EL (cell line): Measurements from ENCODE around the gene SART3.
A peak's percentile ranks its signal among the peaks of the same experiment; 100 is the strongest.
"Not testable (repeated sequence)": the region's sequence is repeated elsewhere in the genome, so short reads cannot be mapped to it uniquely, and the experiment has no call there.

Experiments used
- DNase-seq: peaks from one replicate; pipeline ENCODE4 v3.0.0-alpha.2; 2016

SART3 gene

DNA sequence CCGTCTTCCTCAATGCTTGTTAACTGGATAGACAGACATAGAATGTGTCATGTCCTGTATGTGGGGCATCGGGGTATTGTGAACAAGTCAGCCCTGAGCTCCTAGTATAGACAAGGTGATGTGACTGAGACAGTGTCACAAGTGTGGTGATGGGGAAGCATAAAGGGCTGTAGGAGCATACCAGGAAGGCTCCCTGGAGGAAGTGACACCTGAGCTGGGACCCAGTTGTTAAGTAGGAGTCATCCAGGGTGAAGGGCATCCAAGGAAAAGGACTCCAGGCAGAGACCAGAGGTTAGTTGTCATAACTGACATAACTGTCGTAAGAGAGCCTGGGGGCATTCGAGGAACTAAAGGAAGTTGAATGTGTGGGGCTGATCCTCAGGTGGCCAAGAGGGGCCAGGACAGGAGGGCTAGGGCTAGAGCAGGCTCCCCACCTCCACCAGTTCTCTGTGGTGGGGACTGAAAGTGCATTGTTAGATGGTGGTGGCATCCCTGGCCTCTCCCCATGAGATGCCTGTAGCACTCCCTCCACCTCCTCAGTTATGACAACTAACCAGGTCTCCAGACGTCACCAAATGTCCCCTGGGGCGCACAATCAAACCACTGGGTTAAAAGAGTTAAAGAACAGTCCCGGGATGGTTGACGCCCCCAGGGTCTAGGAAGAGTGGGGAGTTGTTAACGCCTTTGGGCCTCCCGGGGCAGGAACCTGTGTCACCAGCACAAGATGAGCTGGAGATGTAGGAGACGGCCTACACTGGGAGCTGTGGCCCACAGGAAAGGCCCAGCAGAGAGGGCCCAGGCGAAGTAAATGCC lies 43.5 kb downstream of the SART3 start:
- no peak for DNase-seq

- no peak for DNase-seq
These were observed 44.3 kb downstream of the SART3 start for GRCh38 chr12:108516511-108517275.

DNA sequence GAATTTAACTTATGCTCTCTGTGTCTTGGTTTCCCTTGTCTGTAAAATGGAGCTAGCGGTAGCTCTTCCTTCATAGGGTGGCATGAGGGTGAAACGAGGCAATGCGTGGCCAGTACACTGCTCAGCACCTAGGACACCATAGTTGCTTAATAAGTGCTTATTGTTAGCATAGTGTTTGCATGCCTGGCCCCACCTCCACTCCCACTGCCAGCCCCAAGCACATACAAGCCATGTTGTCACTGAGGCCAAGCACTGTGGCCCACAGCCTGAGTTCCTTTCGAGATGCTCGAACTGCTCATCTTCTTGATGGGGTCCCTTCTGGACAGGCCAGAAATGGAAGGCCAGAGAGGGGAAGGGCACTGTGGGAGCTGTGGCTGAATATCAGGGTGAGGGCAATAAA lies 45.1 kb downstream of the SART3 start:
- DNase-seq, result no peak

DNA sequence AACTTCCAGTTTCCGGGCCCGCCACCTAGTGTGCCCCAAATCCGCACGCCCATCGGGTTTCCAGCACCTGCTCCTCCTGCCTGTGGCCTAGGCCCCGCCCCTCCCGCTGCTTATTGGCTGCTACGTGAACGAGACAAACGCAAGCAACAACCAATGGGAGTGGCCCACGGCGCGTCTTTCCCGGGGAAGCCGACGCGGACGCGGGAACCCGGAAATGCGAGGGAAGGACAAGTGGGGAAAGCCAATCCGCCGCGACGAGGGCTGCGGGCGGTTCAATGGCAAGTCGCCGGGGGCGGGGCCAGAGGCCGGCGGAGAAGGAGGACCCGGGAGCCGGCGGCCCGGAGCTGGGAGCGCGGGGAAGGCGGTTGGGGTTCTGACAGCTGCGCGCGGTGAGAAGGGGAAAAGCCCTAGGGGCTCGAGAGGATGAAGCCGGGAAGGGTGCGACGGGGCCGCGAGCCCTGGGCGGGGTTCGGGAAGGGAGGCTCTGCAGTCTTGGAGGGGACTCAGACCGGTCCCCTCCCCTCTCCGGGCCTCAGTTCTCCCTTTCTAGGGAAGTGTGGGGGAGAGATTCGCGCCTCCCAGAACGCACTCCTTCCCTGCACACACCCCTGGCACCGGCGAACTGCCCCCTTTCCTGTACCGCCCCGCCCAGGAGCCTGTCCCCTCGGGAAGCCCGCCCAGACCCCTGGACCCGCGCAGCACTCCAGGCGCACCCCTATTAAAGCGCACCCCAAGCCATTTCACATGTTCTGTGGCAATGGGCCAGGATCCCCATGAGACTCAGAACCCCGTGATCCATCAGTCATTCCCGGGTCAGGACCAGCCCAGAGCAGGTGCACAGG lies 45.8 kb downstream of the SART3 start, which contains the start of gene FICD:
Gene FICD, plus strand, starts transcription at position 305 of the 842 bp plus-strand sequence. CDS start 1,696 bp downstream, outside the sequence.
- DNase-seq, result peak; percentile 99

DNA sequence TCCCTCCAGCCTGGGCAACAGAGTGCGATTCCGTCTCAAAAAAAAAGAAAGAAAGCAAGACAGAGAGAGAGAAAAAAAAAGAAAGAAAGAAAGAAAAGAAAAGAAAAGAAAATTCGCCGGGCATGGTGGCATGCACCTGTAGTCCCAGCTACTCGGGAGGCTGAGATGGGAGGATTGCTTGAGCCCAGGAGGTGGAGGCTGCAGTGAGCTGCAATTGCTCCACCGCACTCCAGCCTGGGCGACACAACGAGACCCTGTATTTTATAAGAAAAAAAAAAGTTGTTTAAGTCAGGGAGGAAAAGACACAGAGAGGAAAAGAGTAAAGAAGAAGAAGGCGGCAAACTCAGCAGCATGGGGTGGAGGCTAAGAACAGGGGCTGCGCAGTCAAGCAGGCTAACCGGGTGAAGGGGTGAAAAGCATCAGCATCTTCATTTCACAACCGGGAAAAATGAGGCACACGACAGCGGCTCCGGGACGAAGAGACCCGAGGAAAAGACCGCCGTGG lies 46.5 kb downstream of the SART3 start:
- no peak for DNase-seq

GRCh38 chr12:108511633-108512540 lies 49.1 kb downstream of the SART3 start:
- peak; percentile 74 for DNase-seq

GRCh38 chr12:108510836-108511235 lies 50.1 kb downstream of the SART3 start:
- DNase-seq, result no peak

DNA sequence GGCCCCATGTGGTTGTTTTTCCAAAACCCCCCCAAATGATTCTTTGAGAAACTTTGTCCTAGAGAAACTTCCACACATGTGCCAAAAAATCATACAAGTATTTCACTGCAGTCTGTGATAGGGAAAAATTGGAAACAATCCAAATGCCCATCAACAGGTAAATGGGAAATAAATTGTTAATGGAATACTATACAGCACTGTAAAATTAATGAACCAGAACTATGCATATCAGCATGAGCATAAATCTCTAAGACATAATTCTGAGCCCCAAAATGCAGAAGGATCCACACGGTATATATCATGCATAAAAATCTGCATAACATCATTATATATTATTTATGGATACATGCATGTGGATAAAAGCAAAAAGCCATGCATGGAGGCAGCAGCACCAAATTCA lies 51.2 kb downstream of the SART3 start:
- no peak for DNase-seq

- no peak for DNase-seq
These were observed 52.9 kb downstream of the SART3 start for GRCh38 chr12:108507971-108508642.

DNA sequence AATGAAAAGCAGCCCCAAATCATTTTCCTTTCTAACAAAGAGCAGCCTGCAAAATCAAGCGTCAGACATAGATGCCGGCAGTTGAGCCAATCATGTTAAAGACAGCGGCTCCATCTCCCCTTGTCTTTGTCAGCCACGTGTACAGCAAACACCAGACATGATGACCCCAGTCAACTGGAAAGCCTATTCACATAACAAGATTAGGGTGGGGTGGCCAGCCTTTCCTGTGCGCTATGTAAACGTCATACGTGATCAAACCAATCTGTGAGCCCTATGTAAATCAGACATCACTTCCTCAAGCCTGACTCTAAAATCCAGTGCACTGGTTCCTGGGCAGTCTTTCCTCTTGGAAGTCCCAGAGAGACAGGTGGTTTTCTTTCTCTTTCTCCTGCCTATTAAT lies 55.8 kb downstream of the SART3 start:
- DNase-seq, result no peak

DNA sequence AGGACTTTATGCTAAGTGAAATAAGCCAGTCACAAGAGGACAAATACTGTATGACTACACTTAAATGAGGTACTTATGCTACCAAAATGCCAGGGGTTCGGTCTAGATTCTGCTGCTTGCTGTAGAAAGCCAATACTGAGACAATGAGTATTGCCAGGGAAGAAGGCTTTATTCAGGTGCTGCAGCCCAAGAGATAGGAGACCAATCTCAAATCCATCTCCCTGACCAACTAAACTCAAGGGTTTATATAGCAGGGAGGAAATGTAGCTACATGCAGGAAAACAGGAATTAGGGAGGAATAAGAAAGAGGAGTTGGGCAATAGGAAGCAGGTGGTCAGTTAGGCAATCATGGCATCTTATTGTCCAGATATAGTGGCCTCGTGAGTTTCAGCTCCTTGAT lies 58.1 kb downstream of the SART3 start:
- no peak for DNase-seq

GRCh38 chr12:108498136-108498535 lies 62.8 kb downstream of the SART3 start:
- DNase-seq, result no peak

DNA sequence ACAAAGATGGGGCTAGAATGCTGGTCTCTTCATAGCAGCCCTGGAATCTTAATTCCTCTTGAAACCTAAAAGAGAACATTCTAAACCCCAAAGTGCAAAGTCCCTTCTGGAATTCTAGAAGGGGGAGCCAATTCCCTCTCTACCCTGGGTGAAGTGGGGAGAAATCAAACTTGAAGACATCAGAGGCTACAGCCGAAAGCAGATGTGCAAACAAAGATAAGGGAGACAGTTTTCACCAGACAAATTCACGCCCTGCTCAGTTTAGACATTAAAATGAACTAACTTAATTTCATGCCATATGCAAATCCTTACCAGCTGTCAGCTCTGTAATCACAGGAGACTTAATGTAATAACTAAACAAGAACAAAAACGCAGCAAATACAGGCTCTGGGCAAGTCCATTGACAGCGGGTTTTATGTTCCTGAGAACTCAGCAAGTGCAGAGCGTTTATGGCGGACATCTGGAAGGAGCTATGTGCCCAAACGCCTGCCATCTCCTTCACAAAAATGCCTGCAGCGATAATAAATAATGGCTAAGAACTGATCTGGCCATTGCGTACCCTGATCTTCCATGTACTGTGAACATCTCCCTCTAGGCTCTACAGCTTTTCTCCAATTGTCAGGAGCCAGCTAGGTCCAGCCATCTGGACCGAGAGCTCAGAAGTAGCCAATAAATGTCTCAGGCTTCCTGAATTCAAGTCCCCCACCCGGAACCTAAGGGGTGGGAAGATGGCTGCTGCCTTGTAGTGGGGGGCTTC lies 65.0 kb downstream of the SART3 start:
- DNase-seq, result no peak

DNA sequence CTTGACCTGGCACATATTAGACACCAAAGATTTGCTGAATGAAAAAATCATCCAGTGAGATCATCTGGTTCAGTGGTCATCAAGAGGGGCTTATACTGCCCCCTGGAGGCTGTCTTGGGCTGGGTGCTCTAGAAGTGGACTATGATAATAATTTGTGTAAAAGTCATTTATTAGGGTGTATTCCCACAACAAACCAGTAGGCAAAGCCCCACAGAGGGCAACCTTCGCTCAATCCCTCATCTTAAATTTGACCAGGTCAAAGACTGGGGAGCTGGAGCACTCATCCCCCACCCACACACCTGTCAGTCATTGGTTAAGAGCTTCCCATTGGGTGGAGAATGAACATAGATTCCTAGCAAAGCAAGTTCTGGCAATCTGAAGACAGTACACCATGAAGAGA lies 65.9 kb downstream of the SART3 start:
- DNase-seq, result peak; percentile 39

DNA sequence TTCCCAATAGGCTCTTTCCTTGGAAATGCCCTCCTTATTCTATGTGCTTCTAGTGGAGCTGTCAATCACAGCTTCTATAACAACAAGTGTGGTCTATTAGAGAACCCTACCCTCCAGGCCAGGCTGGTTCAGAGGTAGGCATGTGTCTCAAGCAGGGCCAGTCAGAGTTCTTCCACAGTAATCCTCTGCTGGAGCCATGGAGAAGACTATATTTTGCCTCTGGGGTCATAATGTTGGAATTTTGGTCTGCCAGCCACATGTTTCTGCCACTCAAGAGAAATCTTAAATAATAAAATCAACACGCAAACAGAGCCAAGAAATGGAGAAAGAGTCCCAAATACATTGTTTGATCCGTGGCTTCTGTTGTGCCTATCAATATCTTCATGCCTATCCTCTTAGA lies 69.7 kb downstream of the SART3 start:
- DNase-seq, result no peak

DNA sequence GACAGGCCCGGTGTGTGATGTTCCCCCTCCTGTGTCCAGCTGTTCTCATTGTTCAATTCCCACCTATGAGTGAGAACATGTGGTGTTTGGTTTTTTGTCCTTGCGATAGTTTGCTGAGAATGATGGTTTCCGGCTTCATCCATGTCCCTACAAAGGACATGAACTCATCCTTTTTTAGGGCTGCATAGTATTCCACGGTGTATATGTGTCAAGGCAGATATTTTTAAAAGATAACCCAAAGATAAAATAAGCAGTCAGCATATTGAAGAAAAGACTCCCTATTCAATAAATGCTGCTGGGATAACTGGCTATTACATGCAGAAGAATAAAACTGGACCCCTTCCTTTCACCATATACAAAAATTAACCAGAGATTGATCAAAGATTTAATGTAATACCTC lies 73.9 kb downstream of the SART3 start:
- DNase-seq, result not testable (repeated sequence)

DNA sequence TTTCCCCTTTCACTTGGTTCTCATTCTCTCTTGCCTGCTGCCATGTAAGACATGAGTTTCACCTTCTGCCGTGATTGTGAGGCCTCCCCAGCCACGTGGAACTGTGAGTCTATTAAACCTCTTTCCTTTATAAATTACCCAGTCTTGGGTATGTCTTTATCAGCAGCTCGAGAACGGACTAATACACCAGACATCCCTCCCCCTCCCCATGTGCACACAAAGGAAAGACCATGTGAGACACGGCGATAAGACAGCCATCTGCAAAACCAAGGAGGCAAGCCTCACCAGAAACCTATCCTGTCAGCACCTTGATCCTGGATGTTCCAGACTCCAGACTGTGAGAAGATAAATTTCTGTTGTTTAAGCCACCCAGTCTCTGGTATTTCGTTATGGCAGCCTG lies 75.6 kb downstream of the SART3 start:
- DNase-seq, result not testable (repeated sequence)

DNA sequence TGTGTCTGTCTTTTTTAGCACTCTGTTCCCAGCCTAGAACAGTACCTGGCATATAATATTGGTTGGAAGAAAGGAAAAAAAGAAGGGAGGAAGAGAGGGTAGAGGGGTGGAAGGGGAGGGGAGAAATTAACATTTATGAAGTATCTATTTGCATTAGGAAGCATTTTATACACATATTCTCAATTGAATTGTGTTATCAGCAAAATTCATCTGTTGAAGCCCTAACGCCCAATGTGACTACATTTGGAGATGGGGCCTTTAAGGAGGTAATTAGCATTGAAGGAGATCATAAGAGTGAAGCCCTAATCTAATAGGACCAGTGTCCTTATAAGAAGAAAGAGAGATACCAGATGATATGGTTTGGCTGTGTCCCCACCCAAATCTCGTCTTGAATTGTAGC lies 76.1 kb downstream of the SART3 start:
- no peak for DNase-seq

- DNase-seq, result no peak
These were observed 76.5 kb downstream of the SART3 start for GRCh38 chr12:108484431-108484830.

DNA sequence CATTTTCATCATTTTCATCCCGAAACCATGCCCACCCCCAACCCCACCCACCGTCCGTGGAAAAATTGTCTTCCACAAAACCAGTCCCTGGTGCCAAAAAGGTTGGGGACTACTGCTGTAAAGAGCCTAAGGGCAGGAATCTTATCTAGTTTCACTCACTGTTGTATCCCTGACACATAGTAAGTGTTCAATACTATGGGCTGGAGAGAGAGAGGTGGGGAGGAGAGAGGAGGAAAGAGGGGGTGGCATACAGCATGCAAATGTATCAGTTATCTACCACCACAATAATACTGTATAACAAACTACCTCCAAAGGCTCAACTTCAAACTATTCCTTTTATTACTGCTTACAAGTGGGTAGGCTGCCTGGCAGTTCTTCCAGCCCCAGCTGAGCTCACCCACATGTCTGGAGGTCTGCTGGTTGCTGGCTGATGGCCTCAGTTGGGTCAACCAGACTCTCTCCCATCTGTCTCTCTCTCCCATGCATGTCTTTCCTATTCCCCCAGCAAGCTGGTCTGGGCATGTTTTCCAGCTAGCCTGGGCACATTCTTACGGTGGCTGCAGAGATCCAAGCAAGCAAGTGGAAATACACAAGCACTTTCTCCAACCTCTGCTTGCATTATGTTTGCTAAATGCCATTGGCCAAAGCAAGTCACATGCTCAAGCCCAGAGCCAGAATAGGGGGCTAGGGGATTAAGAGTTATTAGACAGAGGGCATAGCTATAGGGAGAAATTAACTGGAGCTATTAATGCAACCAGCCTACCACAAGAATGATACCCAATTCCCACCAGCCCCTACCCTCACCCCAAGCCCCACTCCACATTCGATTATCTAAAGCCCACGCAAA lies 77.5 kb downstream of the SART3 start:
- no peak for DNase-seq
